Measurements from ENCODE around the gene NANOS3. TPM values are rescaled to one million over a fixed set of nuclear protein-coding genes. Genes with fewer than 3 reads are reported as not detected.

Gene NANOS3
- total and polyA plus RNA-seq, 9 of the 15 experiments (the other 6 are each of a cell fraction or from before 2014, with no cell fraction given) = not detected

GRCh38 chr19:13833330-13834243, 43.3 kb upstream of the NANOS3 start (continued):
- TF ChIP-seq, protein P1, sequence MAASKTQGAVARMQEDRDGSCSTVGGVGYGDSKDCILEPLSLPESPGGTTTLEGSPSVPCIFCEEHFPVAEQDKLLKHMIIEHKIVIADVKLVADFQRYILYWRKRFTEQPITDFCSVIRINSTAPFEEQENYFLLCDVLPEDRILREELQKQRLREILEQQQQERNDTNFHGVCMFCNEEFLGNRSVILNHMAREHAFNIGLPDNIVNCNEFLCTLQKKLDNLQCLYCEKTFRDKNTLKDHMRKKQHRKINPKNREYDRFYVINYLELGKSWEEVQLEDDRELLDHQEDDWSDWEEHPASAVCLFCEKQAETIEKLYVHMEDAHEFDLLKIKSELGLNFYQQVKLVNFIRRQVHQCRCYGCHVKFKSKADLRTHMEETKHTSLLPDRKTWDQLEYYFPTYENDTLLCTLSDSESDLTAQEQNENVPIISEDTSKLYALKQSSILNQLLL (CRISPR knock-in tag; IDR thresholded peaks at IDR 0.05; ENCODE audit: borderline replicate concordance) = no peak
- TF ChIP-seq, protein P2, sequence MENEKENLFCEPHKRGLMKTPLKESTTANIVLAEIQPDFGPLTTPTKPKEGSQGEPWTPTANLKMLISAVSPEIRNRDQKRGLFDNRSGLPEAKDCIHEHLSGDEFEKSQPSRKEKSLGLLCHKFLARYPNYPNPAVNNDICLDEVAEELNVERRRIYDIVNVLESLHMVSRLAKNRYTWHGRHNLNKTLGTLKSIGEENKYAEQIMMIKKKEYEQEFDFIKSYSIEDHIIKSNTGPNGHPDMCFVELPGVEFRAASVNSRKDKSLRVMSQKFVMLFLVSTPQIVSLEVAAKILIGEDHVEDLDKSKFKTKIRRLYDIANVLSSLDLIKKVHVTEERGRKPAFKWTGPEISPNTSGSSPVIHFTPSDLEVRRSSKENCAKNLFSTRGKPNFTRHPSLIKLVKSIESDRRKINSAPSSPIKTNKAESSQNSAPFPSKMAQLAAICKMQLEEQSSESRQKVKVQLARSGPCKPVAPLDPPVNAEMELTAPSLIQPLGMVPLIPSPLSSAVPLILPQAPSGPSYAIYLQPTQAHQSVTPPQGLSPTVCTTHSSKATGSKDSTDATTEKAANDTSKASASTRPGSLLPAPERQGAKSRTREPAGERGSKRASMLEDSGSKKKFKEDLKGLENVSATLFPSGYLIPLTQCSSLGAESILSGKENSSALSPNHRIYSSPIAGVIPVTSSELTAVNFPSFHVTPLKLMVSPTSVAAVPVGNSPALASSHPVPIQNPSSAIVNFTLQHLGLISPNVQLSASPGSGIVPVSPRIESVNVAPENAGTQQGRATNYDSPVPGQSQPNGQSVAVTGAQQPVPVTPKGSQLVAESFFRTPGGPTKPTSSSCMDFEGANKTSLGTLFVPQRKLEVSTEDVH (IDR thresholded peaks at IDR 0.05; ENCODE audit: low read depth, partially characterized antibody) = peak; percentile 60
- TF ChIP-seq ZBTB7A (IDR thresholded peaks at IDR 0.05; ENCODE audit: borderline replicate concordance, control insufficient read depth, low read depth, low read length) = peak; percentile 84; the same call in 1 of the 2 replicates
- TF ChIP-seq, protein P3, sequence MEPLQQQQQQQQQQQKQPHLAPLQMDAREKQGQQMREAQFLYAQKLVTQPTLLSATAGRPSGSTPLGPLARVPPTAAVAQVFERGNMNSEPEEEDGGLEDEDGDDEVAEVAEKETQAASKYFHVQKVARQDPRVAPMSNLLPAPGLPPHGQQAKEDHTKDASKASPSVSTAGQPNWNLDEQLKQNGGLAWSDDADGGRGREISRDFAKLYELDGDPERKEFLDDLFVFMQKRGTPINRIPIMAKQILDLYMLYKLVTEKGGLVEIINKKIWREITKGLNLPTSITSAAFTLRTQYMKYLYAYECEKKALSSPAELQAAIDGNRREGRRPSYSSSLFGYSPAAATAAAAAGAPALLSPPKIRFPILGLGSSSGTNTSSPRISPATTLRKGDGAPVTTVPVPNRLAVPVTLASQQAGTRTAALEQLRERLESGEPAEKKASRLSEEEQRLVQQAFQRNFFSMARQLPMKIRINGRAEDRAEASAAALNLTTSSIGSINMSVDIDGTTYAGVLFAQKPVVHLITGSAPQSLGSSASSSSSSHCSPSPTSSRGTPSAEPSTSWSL (CRISPR knock-in tag; IDR thresholded peaks at IDR 0.05; ENCODE audit: borderline replicate concordance) = no peak
- TF ChIP-seq RFX1 (IDR thresholded peaks at IDR 0.05) = no peak
- TF ChIP-seq SMAD4 (CRISPR knock-in tag; conservative IDR thresholded peaks at IDR 0.05) = 0 out of 2 replicates have a peak, but pooled peaks have one; percentile 16
- no peak for TF ChIP-seq ZNF124 (CRISPR knock-in tag; IDR thresholded peaks at IDR 0.05)
- 0 out of 2 replicates have a peak, but pooled peaks have one; percentile 53 for TF ChIP-seq GABPB2 (CRISPR knock-in tag; conservative IDR thresholded peaks at IDR 0.05)
- TF ChIP-seq FUS (optimal IDR thresholded peaks at IDR 0.05; ENCODE audit: low read depth, low read length) = peak; percentile 36
- no peak for TF ChIP-seq XRCC3 (IDR thresholded peaks at IDR 0.05)
- TF ChIP-seq L3MBTL2 (IDR thresholded peaks at IDR 0.05) = no peak
- TF ChIP-seq, protein P4, sequence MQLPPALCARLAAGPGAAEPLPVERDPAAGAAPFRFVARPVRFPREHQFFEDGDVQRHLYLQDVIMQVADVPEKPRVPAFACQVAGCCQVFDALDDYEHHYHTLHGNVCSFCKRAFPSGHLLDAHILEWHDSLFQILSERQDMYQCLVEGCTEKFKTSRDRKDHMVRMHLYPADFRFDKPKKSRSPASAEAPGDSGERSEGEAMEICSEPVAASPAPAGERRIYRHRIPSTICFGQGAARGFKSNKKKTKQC (CRISPR knock-in tag; IDR thresholded peaks at IDR 0.05) = no peak
